OCI-LY7 (cell line): Measurements from ENCODE around the gene ANKRD13A. TPM values are rescaled to one million over a fixed set of nuclear protein-coding genes. Genes with fewer than 3 reads are reported as not detected.
A peak's percentile ranks its signal among the peaks of the same experiment; 100 is the strongest.

Source experiments
- BruUV-seq: library from RNA; stranded (reverse); fragments of 400-500 nt; replicated peaks from 2 replicates; lab custom pipeline; 2021; lab: Mats Ljungman, UMichigan
- CTCF ChIA-PET: fragments of 300-600 bp; sonication (Branson Sonifier 250); formaldehyde crosslinking; loops from one replicate; lab custom pipeline; 2022; ENCODE audit warnings: antibody characterized with exemption; ENCODE audit not compliant: unreplicated experiment; lab: Charles Lee
- POLR2A ChIA-PET: fragments of 300-600 bp; sonication (Branson Sonifier 250); formaldehyde crosslinking; loops from one replicate; lab custom pipeline; 2022; ENCODE audit warnings: antibody characterized with exemption; lab: Charles Lee
- DNase-seq: peaks from one replicate; pipeline ENCODE4 v3.0.0-alpha.2; 2015; ENCODE audit warnings: low spot score
- H2AFZ ChIP-seq: fragments of 200-600 bp; sonication (generic), shearing (Covaris generic); 2 replicates; pipeline ENCODE4 v1.6.1; 2014; ENCODE audit warnings: mild to moderate bottlenecking, antibody characterized with exemption, low read length, moderate library complexity
- H3K27ac ChIP-seq: fragments of 200-600 bp; sonication (generic); 2 replicates; pipeline ENCODE4 v1.5.1; 2014; ENCODE audit warnings: mixed run types, low read depth, mild to moderate bottlenecking, moderate library complexity, low read length, inconsistent platforms; ENCODE audit not compliant: poor library complexity, severe bottlenecking
- H3K36me3 ChIP-seq: fragments of 200-600 bp; sonication (generic); 2 replicates; pipeline ENCODE4 v1.6.1; 2014; ENCODE audit warnings: mild to moderate bottlenecking, antibody characterized with exemption, low read length, moderate library complexity, mixed read lengths; ENCODE audit not compliant: insufficient read depth
- H3K4me1 ChIP-seq: fragments of 200-600 bp; sonication (generic); 2 replicates; pipeline ENCODE4 v1.5.1; 2014; ENCODE audit warnings: mild to moderate bottlenecking, low read length; ENCODE audit not compliant: insufficient read depth, poor library complexity, severe bottlenecking
- H3K4me2 ChIP-seq: fragments of 200-600 bp; sonication (generic); 2 replicates; pipeline ENCODE4 v1.6.1; 2014; ENCODE audit warnings: mild to moderate bottlenecking, low read length
- H3K4me3 ChIP-seq: fragments of 200-600 bp; sonication (generic); 2 replicates; pipeline ENCODE4 v1.5.1; 2014; ENCODE audit warnings: mild to moderate bottlenecking, low read depth, low read length; ENCODE audit not compliant: poor library complexity, severe bottlenecking
- H3K79me2 ChIP-seq: fragments of 200-600 bp; sonication (generic); 2 replicates; pipeline ENCODE4 v1.6.1; 2016; ENCODE audit warnings: low read depth, mild to moderate bottlenecking, low read length, moderate library complexity, mixed read lengths; ENCODE audit not compliant: insufficient read depth
- H3K9me2 ChIP-seq: fragments of 200-600 bp; sonication (generic); 2 replicates; pipeline ENCODE4 v1.6.1; 2016; ENCODE audit warnings: mild to moderate bottlenecking, low read length, mixed read lengths; ENCODE audit not compliant: insufficient read depth
- H3K9me3 ChIP-seq: fragments of 200-600 bp; sonication (generic); 2 replicates; pipeline ENCODE4 v1.6.1; 2014; ENCODE audit warnings: mild to moderate bottlenecking, mixed run types, low read length, mixed read lengths
- H4K20me1 ChIP-seq: fragments of 200-600 bp; sonication (generic); 2 replicates; pipeline ENCODE4 v1.6.1; 2014; ENCODE audit warnings: mild to moderate bottlenecking, antibody characterized with exemption, low read length, moderate library complexity, mixed read lengths; ENCODE audit not compliant: insufficient read depth
- CTCF ChIP-seq: fragments of 200-600 bp; sonication (generic); conservative IDR thresholded peaks from 2 replicates; pipeline ENCODE4 v1.5.1; 2014; ENCODE audit warnings: mild to moderate bottlenecking, antibody characterized with exemption, low read length, moderate library complexity, mixed read lengths
- EZH2phosphoT487 ChIP-seq: fragments of 200-600 bp; sonication (generic); IDR thresholded peaks from 2 replicates; pipeline ENCODE4 v1.6.1; 2018; ENCODE audit warnings: low read depth, borderline replicate concordance, mild to moderate bottlenecking, mixed run types, antibody characterized with exemption, low read length, moderate library complexity, mixed read lengths
- intact Hi-C: fragments of 100-400 bp; cut with micrococcal nuclease; formaldehyde crosslinking; loops from one replicate; pipeline ENCODE4 v1.10.0; 2022; ENCODE audit not compliant: unreplicated experiment
- total RNA-seq, 2 experiments: library from RNA; depleted of rRNA in 1 of 2; stranded (reverse); fragments of >200 nt in 1 of 2; shearing (Covaris generic) in 1 of 2; gene quantifications; 2 replicates each; pipeline ENCODE4 v1.2.3, GENCODE V29; 2014 to 2022

Gene ANKRD13A
- total RNA-seq, 2 experiments from 2014 or later, result 140 to 216 TPM

GRCh38 chr12:110077800-110078199, 78.6 kb downstream of the ANKRD13A start:
- no peak overlapping the region for H3K4me3 ChIP-seq
- H3K4me2 ChIP-seq, result no peak overlapping the region
- TF ChIP-seq EZH2phosphoT487, result no peak
- no peak for TF ChIP-seq CTCF
- CTCF ChIA-PET, result no interaction called here
- intact Hi-C loops, result no loop called here
- H4K20me1 ChIP-seq, result no peaks in the 10 kb centered on the region
- POLR2A ChIA-PET, result interaction anchor here (0.5 kb wide), 1 partner anchor 43 kb away, joined by 3 read pairs; no protein-coding TSS in a partner anchor
- no peaks in the 10 kb centered on the region for H3K9me3 ChIP-seq
- H3K27ac ChIP-seq, result no peak overlapping the region
- H2AFZ ChIP-seq, result no peak overlapping the region
- peaks cover 31% of the 10 kb centered on the region for H3K4me1 ChIP-seq
- H3K9me2 ChIP-seq, result no peaks in the 10 kb centered on the region
- no peaks in the 10 kb centered on the region for H3K36me3 ChIP-seq
- H3K79me2 ChIP-seq, result no peaks in the 10 kb centered on the region
- DNase-seq, result no peak
- no TSS peak for BruUV-seq

GRCh38 chr12:110079477-110080400, 80.5 kb downstream of the ANKRD13A start:
- Histone ChIP-seq H3K9me2 (no peaks in the 10 kb centered on the region), H3K9me3 (no peaks in the 10 kb centered on the region), H4K20me1 (no peaks in the 10 kb centered on the region), H3K4me3 (peak overlapping the region; percentile 50), H3K4me1 (peaks cover 16% of the 10 kb centered on the region), H3K4me2 (peak overlapping the region; percentile 67), H2AFZ (peak overlapping the region; percentile 99), H3K27ac (peak overlapping the region; percentile 61), H3K36me3 (no peaks in the 10 kb centered on the region), H3K79me2 (no peaks in the 10 kb centered on the region)
- intact Hi-C loops, result no loop called here
- peak; percentile 81 for DNase-seq
- ChIA-PET CTCF (no interaction called here), POLR2A (interaction anchor here (1.0 kb wide), 2 partner anchors 12 to 28 kb away, joined by 3 to 5 read pairs; no protein-coding TSS in a partner anchor)
- no peak for TF ChIP-seq EZH2phosphoT487
- no peak for TF ChIP-seq CTCF
- no TSS peak for BruUV-seq
